Esophagus muscularis mucosa (tissue), 4 donors: ENCODE results near the gene PYURF.

Experiments
- EP300 ChIP-seq: sonication (generic); formaldehyde crosslinking; IDR thresholded peaks from one replicate; pipeline ENCODE4 v1.6.1; 2017; ENCODE audit warnings: antibody characterized with exemption
- POLR2A ChIP-seq: fragments of 450-650 bp; IDR thresholded peaks from one replicate; pipeline ENCODE4 v1.6.1; 2017; ENCODE audit warnings: antibody characterized with exemption, moderate library complexity, mild to moderate bottlenecking, low read depth
- POLR2AphosphoS5 ChIP-seq, 2 donors: sonication (generic); formaldehyde crosslinking; IDR thresholded peaks; one replicate each; pipeline ENCODE4 v1.6.1; 2017; ENCODE audit warnings: antibody characterized with exemption in 2 of 2
- TF ChIP-seq, protein P1 (sequence below), 3 experiments: fragments of 200-600 bp in 2 of 3; fragments of 450-650 bp in 1 of 3; sonication (generic) in 2 of 3; IDR thresholded peaks; one replicate each; pipeline ENCODE4 v1.5.1; 2017 to 2019; ENCODE audit warnings: antibody characterized with exemption in 3 of 3, mild to moderate bottlenecking in 2 of 3, moderate library complexity in 1 of 3

DNA sequence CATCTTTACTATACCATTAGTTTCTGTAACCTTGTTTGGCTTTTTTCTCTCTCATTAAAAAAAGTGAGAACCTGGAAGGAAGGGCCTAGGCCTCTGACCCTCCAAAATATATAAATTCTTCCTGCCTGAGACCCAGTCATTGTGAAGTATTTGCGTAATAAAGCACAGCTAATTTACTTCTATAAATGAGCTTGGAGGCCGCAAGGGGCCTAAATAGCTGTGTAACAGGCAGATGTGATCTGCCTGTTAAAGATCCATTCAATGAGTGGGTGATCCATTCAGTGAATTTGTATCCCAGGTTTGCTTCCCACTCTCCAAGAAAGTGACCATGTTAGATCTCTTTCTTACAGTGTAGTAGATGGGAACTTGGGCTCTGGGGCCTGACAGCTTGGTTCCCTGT lies 595 bp upstream of the PYURF start:
- TF ChIP-seq, protein P1, sequence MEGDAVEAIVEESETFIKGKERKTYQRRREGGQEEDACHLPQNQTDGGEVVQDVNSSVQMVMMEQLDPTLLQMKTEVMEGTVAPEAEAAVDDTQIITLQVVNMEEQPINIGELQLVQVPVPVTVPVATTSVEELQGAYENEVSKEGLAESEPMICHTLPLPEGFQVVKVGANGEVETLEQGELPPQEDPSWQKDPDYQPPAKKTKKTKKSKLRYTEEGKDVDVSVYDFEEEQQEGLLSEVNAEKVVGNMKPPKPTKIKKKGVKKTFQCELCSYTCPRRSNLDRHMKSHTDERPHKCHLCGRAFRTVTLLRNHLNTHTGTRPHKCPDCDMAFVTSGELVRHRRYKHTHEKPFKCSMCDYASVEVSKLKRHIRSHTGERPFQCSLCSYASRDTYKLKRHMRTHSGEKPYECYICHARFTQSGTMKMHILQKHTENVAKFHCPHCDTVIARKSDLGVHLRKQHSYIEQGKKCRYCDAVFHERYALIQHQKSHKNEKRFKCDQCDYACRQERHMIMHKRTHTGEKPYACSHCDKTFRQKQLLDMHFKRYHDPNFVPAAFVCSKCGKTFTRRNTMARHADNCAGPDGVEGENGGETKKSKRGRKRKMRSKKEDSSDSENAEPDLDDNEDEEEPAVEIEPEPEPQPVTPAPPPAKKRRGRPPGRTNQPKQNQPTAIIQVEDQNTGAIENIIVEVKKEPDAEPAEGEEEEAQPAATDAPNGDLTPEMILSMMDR (IDR thresholded peaks at IDR 0.05), result no peak
- TF ChIP-seq POLR2AphosphoS5 (IDR thresholded peaks at IDR 0.05), result no peak
- no peak for TF ChIP-seq EP300
- no peak for TF ChIP-seq POLR2A
